Nucleus accumbens (tissue), 56 donors: ENCODE data around the gene EED.
"Not testable (repeated sequence)": the region's sequence is repeated elsewhere in the genome, so short reads cannot be mapped to it uniquely, and the experiment has no call there.

Experiments
- DNase-seq, 56 donors: peaks; one replicate each; lab custom pipeline; 2025; lab: John Stamatoyannopoulos, UW

The EED gene

DNA sequence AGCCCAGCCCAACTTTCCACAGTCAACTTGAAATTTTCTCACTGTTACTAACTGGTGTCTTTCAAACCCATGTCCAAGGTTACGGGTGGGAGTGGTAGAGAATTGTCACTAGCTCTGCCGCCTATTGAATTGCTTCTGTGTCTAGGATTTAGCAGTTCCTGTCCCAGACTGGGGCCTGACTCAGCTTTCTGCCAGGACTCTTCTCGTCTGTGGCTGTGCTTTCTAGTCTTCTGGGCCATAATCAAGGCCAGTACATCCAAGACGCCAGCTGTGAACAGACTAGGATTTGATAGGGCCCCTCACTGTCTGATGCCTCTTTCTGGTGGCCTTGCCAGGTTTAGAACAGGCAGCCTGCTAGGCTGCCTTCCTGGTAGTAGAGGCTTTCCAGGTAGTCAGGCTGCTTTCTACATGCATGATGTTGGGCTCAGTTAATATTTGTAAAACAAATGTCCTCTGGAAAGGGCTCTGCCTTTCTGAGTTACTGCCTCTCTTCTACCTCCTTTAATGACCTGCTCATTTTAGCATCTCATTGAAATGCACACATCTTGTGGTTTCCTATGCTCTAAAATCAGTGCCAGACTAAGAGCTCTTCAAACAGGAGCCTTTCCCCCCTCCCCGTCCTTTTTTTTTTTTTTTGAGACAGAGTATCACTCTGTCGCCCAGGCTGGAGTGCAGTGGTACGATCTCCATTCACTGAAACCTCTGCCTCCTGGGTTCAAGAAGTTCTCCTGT lies 44.4 kb downstream of the EED start:
- DNase-seq: peak in 15 of 56 donors; percentile 1 to 40 (median 6)

DNA sequence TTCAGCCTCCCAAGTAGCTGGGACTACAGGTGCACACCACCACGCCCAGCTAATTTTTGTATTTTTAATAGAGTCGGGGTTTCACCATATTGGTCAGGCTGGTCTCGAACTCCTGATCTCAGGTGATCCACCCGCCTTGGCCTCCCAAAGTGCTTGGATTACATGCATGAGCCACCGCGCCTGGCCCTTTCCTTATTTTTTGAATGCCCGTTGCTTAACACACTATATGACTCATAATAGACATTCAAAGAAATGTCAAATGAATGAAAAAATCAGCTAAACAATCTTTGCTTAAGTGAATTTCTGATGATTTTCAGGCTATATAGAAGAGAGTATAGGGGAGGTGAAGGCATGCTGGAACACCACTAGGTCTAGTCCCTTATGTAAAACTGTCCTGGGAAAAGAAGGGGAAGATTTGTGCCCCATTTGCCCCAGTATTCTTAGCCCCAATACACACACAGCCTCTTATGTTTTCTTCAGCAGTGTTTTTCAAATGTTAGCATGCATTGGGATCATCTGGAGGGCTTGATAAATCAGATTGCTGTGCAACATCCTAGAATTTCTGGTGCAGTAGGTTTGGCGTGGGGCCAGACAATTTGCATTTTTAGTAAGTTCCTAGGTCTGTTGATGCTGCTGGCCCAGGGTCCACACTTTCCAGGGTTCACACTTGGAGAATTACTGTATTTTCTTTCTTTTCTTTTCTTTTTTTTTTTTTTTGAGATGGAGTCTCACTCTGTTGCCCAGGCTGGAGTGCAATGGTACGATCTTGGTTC lies 45.1 kb downstream of the EED start:
- peak in 1 of 56 donors; percentile 1 for DNase-seq

DNA sequence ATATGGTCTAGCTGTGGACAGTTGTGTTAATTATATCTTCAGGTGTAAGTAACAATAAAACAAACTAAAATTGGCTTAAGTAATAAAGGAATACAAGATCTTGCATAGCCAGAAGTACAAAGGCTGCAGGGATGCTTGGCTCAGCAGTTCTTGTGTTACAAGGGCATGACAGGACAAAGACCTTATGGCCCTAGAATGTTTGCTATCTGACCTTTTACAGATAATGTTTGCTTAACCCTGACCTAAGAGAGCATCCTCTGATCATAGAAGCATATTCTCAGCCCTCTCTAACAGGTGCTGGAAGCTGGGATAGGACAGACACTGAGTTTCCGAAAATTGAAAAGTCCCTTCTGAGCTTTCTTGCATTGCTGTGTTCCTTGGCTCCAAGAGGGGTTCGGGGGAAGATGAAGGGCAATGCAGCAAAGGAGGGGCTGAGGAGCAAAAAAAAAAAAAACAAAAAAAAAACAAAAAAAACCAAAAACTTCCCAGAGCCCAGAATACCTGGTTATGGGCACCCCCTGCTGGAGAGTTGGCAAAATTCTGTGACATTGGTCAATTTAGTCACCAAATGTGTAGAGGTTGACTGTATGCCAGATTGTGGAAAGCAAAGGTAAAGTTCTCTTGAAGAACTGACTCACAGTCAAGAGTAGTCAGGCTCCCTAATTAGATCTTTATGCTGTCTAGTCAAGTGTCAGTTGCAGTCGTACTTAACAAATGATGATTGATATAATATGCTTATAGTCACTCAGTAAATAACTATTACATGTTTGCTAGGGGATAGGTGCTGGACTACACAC lies 47.1 kb downstream of the EED start:
- DNase-seq: peak in 18 of 56 donors; percentile 1 to 69 (median 8)

DNA sequence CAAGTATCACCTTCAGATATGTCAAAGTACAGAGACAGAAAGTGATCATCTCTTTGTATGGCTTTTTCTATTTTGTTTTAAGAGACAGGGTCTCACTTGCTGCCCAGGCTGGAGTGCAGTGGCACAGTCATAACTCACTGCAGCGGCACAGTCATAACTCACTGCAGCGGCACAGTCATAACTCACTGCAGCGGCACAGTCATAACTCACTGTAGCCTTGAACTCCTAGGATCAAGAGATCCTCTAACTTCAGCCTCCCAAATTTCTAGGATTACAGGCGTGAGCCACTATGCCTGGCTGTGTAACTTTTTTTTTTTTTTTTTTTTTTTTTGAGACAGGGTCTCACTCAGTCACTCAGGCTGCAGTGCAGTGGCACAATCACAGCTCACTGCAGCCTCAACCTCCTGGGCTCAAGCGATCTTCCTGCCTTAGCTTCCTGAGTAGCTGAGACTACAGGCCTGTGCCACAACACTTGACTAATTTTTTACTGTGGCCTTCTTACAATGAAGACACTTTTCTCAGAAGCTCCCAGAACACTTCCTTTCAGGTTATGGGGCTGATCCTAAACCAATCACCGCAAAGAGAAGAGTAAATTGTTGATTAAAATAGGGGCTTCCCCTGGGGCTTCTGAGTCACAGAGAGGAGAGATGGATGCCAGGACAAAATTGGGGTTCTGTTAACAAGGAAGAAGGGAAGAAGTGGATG lies 48.5 kb downstream of the EED start:
- DNase-seq: no peak

DNA sequence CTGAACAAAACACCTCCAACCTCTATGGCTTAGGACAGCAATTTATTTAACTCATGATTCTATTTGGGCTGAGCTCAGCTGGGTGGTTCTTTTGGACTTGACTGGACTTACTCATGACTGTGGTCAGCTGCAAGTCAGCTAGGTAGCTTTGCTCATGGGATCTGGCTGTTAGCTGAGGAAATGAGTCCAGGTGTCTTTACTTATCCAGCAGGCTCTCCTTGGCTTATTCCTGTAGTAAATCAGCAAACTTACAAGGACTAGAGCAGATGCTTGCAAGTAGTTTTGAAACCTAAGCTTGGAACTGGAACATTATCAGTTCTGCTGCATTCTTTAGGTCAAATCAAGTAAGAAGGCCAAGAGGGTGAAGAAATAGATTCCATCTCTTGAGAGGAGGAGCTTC lies 49.5 kb downstream of the EED start:
- DNase-seq: no peak

DNA sequence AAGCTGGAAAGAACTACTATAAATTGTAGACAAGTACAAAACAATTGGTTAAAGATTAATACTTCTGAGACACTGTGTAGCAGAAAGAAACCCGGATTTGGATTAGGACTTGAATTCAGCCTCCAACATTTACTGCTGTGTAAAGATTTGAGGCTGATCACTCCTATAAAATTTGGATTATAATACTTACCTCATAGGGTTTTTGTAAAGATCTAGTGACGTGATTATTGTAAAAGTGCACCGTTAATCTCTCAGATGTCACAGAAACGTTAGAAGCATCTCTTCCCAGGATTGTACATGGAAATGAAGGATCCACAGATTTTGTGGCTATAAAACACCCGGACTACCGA lies 57.2 kb downstream of the EED start:
- DNase-seq: no peak

DNA sequence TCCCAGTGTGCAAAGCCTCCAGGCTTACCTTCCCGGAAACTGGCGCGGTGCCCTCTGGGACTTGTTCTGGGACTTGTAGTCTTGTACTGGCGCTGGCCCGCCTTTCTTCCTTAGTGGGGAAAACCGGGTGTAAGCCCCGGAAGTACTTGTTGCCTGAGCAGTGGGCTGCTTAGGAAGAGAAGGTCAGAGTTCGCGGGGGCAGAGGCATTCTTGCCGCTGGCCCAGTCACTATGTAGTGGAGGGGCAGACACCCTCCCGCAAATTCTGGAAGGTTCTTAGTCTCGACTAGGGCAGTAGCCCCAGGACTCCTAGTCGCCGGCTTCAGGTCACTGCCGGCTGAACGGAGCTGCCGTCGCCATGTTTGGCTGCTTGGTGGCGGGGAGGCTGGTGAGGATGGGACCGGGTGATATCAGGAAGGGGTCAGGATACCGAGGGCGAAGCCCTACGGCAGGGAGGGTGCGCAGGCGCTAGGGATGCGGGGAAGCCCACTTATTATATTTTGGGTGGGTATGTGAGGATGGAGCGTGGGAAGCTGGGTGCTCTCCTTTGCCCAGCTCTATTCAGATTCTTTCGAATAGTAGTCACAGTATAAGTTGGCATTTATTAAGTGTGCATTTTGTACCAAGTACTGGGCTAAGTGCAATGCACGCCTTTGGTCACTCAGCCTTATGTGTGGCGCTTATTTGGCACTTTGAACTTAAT lies 57.7 kb downstream of the EED start, which contains the start of gene HIKESHI:
HIKESHI (plus strand) TSS at position 149 of the 702 bp plus-strand sequence; CDS start at position 358, 209 bp downstream.
- DNase-seq: peak; percentile 86 to 100 (median 99)

DNA sequence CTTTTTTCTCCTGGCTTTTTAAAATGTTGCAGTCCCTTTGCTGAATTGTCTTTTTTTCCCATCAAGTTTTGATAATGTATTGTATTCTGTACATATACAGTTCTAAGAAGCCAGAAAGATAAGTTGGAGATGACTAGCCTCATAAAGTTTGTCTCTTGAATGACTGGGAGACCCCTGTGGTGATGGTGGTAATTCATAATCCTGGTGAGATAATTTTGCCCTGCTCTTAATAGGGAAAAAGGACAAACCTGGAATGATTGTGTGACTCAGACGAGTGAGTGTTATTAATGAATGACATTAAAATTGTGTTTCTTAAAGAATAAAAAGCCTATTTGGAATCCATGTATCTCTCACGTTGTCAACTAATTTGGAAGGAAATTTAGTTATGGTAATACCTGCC lies 58.7 kb downstream of the EED start:
- DNase-seq: no peak

DNA sequence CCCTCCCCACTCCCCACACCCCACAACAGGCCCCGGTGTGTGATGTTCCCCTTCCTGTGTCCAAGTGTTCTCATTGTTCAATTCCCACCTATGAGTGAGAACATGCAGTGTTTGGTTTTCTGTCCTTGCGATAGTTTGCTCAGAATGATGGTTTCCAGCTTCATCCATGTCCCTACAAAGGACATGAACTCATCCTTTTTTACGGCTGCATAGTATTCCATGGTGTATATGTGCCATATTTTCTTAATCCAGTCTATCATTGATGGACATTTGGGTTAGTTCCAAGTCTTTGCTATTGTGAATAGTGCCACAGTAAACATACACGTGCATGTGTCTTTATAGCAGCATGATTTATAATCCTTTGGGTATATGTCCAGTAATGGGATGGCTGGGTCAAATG lies 64.2 kb downstream of the EED start:
- DNase-seq: not testable (repeated sequence)

DNA sequence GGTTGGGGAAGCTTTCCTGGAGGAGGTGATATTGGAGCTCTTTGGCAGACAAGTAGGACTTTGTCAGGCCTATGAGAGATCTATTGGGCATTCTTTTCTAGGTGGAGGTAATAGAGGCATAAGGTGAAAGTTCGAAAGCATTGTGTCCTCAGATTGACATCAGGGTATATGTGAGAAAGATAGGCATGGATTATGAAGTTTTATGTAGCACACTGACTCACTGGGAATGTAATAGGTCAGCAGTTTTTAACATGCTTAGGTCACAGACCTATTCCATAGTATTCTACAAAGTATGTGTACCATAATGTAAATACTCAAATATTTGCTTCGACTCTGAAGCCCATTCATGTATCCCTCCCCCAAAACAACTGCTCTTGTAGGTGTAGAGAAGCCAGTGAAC lies 69.2 kb downstream of the EED start:
- DNase-seq: no peak

DNA sequence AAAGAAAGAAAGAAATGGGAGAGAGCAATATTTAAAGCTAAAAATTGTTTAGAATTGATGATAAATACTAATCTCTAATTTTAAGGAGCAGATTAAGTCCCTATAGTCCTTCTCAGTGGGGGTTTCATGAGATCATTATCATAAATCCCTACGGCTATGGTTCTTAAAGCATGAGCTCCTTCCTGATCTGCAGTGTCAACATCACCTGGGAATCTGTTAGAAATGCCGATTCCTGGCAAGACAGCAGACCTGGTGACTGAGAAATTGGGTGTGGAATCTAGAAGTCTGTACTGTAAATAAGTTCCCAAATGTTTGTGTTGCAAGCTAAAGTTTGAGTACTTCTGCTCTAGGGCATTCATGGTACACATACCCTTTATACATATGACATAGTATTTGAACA lies 70.1 kb downstream of the EED start:
- DNase-seq: no peak
